H1 (cell line): ENCODE data around the gene RRM2.

ENCODE experiments used
- BCL11A ChIP-seq, 2 experiments: IDR thresholded peaks; one replicate each; pipeline ENCODE4 v1.6.1; 2011; ENCODE audit warnings: low read depth in 2 of 2, low read length in 2 of 2, mild to moderate bottlenecking in 2 of 2
- CTCF ChIP-seq, 3 experiments: IDR thresholded peaks; 1 replicate in 2 of 3; 2 replicates in 1 of 3; pipeline versions ENCODE4 v1.5.1 to v1.6.1; 2011; ENCODE audit warnings: low read length in 3 of 3, mild to moderate bottlenecking in 3 of 3, inconsistent platforms in 2 of 3, low read depth in 1 of 3, moderate library complexity in 1 of 3; ENCODE audit not compliant: insufficient read depth in 1 of 3; ENCODE audit errors: control extremely low read depth in 1 of 3
- EZH2 ChIP-seq: fragments of 200-600 bp; sonication (generic); IDR thresholded peaks from 2 replicates; pipeline ENCODE4 v1.7.1; 2012; ENCODE audit warnings: low read depth, mild to moderate bottlenecking, moderate library complexity, low read length, inconsistent platforms; ENCODE audit not compliant: severe bottlenecking
- NRF1 ChIP-seq: IDR thresholded peaks from 2 replicates; pipeline ENCODE4 v1.6.1; 2011; ENCODE audit warnings: mild to moderate bottlenecking, low read depth, low read length, improper control_type of control experiment
- POLR2A ChIP-seq, 2 experiments: IDR thresholded peaks; 1 replicate in 1 of 2; 2 replicates in 1 of 2; pipeline ENCODE4 v1.6.1; 2011; ENCODE audit warnings: low read depth in 2 of 2, low read length in 2 of 2, mild to moderate bottlenecking in 2 of 2; ENCODE audit errors: control extremely low read depth in 1 of 2
- POLR2AphosphoS5 ChIP-seq: IDR thresholded peaks from 2 replicates; pipeline ENCODE4 v1.6.1; 2011; ENCODE audit warnings: low read depth, low read length
- SIN3A ChIP-seq, 2 experiments: IDR thresholded peaks in 1 of 2; conservative IDR thresholded peaks in 1 of 2; 2 replicates each; pipeline ENCODE4 v1.6.1; 2011 to 2012; ENCODE audit warnings: low read length in 2 of 2, improper control_type of control experiment in 1 of 2, low read depth in 1 of 2, mild to moderate bottlenecking in 1 of 2
- SP1 ChIP-seq: IDR thresholded peaks from 2 replicates; pipeline ENCODE4 v1.6.1; 2011; ENCODE audit warnings: low read depth, low read length
- USF2 ChIP-seq: IDR thresholded peaks from 2 replicates; pipeline ENCODE4 v1.6.1; 2011; ENCODE audit warnings: low read length, improper control_type of control experiment
- ZNF274 ChIP-seq: IDR thresholded peaks from 2 replicates; pipeline ENCODE4 v1.7.0; 2012; ENCODE audit warnings: low read length, borderline replicate concordance; ENCODE audit errors: extremely low read depth

GRCh38 chr2:10167316-10167715, 44.8 kb downstream of the RRM2 start:
- TF ChIP-seq CTCF (IDR thresholded peaks at IDR 0.05; ENCODE audit: control extremely low read depth in 1 of 3, insufficient read depth in 1 of 3, low read depth in 1 of 3, low read length in 3 of 3) (no peak), ZNF274 (no peak), EZH2 (no peak), USF2 (no peak), SIN3A (conservative IDR thresholded peaks at IDR 0.05 in 1 of 2, IDR thresholded peaks at IDR 0.05 in 1 of 2; ENCODE audit: low read depth in 1 of 2, low read length in 2 of 2) (no peak), POLR2A (IDR thresholded peaks at IDR 0.05; ENCODE audit: control extremely low read depth in 1 of 2, low read depth in 2 of 2, low read length in 2 of 2) (no peak), POLR2AphosphoS5 (no peak), SP1 (no peak), BCL11A (IDR thresholded peaks at IDR 0.05; ENCODE audit: low read depth in 2 of 2, low read length in 2 of 2) (no peak), NRF1 (no peak)
